K562 (cell line): Measurements from ENCODE around the gene MTX3. TPM values are rescaled to one million over a fixed set of nuclear protein-coding genes. Genes with fewer than 3 reads are reported as not detected.

Source experiments
- CLOCK ChIP-seq: fragments of 250-450 bp; sonication (Bioruptor Pico); IDR thresholded peaks from 2 replicates; pipeline ENCODE4 v1.4.0; 2020; ENCODE audit warnings: mild to moderate bottlenecking, moderate library complexity, borderline replicate concordance
- ETS2 ChIP-seq: IDR thresholded peaks from 2 replicates; pipeline ENCODE4 v1.6.1; 2016; ENCODE audit warnings: borderline replicate concordance, missing genetic modification characterization, mild to moderate bottlenecking, moderate library complexity, missing compliant biosample characterization; ENCODE audit not compliant: poor library complexity, severe bottlenecking
- FOXO4 ChIP-seq: fragments of 450-650 bp; formaldehyde crosslinking; IDR thresholded peaks from 2 replicates; pipeline ENCODE4 v1.4.0; 2020; ENCODE audit warnings: mild to moderate bottlenecking, moderate library complexity
- MYBL2 ChIP-seq, 2 experiments: fragments of 450-650 bp in 1 of 2; sonication (generic) in 1 of 2; formaldehyde crosslinking in 1 of 2; IDR thresholded peaks; 2 replicates each; pipeline versions ENCODE4 v1.6.1 to v1.8.1; 2017 to 2022; ENCODE audit warnings: borderline replicate concordance in 1 of 2, inconsistent platforms in 1 of 2, low read depth in 1 of 2, mild to moderate bottlenecking in 1 of 2, missing genetic modification reagents in 1 of 2, moderate library complexity in 1 of 2
- TSHZ1 ChIP-seq: fragments of 250-450 bp; sonication (Bioruptor Pico); IDR thresholded peaks from 2 replicates; pipeline ENCODE4 v1.4.0; 2020; ENCODE audit warnings: mild to moderate bottlenecking, moderate library complexity
- ZBTB40 ChIP-seq, 2 experiments: fragments of 450-650 bp in 1 of 2; sonication (generic) in 1 of 2; formaldehyde crosslinking in 1 of 2; IDR thresholded peaks; 2 replicates each; pipeline versions ENCODE4 v1.7.1 to v1.9.0; 2016 to 2022; ENCODE audit warnings: inconsistent platforms in 1 of 2, mild to moderate bottlenecking in 1 of 2, missing genetic modification reagents in 1 of 2
- polyA plus RNA-seq, 8 experiments: library from polyadenylated mRNA; depleted of rRNA in 4 of 8; stranded (reverse) in 5 of 8; unstranded in 3 of 8; fragments of >200 nt; fragmentation: Nextera tagmentation in 2 of 8; fragmentation: Illumina TruSeq in 1 of 8; extraction: Ambion mirVana in 2 of 8; extraction: Trizol in 1 of 8; gene quantifications; 2 replicates each; pipeline versions ENCODE4 v1.2.1 to v1.2.3, GENCODE V29; 2011 to 2014; ENCODE audit warnings: inconsistent platforms in 1 of 8, missing spikeins in 1 of 8
- total RNA-seq, 7 experiments: library from RNA; depleted of rRNA in 6 of 7; stranded (reverse); fragments of >200 nt in 6 of 7; fragmentation: Illumina TruSeq in 2 of 7; extraction: Trizol in 2 of 7; gene quantifications; 2 replicates each; pipeline versions ENCODE4 v1.2.1 to v1.2.3, GENCODE V29; 2011 to 2021; ENCODE audit warnings: low replicate concordance in 1 of 7

The MTX3 gene
- total and polyA plus RNA-seq, 9 of the 15 experiments (the other 6 are each of a cell fraction or from before 2014, with no cell fraction given): 0.04 to 0.36 (median 0.15) TPM; not detected in 1

- TF ChIP-seq ZBTB40 (IDR thresholded peaks at IDR 0.05): peak; percentile 77
- no peak for TF ChIP-seq ZBTB40 (CRISPR knock-in tag; IDR thresholded peaks at IDR 0.05)
- no peak for TF ChIP-seq FOXO4 (CRISPR knock-in tag)
- TF ChIP-seq MYBL2 (IDR thresholded peaks at IDR 0.05; ENCODE audit: low read depth): no peak
- no peak for TF ChIP-seq MYBL2 (CRISPR knock-in tag; IDR thresholded peaks at IDR 0.05; ENCODE audit: borderline replicate concordance)
- no peak for TF ChIP-seq ETS2
- TF ChIP-seq TSHZ1 (CRISPR knock-in tag): no peak
- no peak for TF ChIP-seq CLOCK (CRISPR knock-in tag)
Observed at GRCh38 chr5:79990598-79991507, at the start of gene MTX3 (continued).
